Effector memory CD4-positive, alpha-beta T cell (primary cell): ENCODE results near the gene KIF1B.

Source experiments
- DNase-seq, 3 donors: peaks; one replicate each; pipeline ENCODE4 v3.0.0-alpha.2; 2020
- H3K27ac ChIP-seq: 2 replicates; pipeline ENCODE4 v1.7.0; 2013; ENCODE audit warnings: mild to moderate bottlenecking, low read length, moderate library complexity; ENCODE audit not compliant: insufficient read depth, poor library complexity, severe bottlenecking
- H3K27me3 ChIP-seq: replicated peaks from 2 replicates; pipeline ENCODE4 v1.7.0; 2013; ENCODE audit warnings: mild to moderate bottlenecking, low read length; ENCODE audit not compliant: insufficient read depth, control insufficient read depth, poor library complexity, severe bottlenecking
- H3K36me3 ChIP-seq: 2 replicates; pipeline ENCODE4 v1.7.0; 2013; ENCODE audit warnings: mild to moderate bottlenecking, low read length, moderate library complexity; ENCODE audit not compliant: control insufficient read depth, insufficient read depth
- H3K4me1 ChIP-seq: 2 replicates; pipeline ENCODE4 v1.7.0; 2013; ENCODE audit warnings: low read length, mild to moderate bottlenecking; ENCODE audit not compliant: control insufficient read depth, insufficient read depth, poor library complexity, severe bottlenecking
- H3K4me3 ChIP-seq: 2 replicates; pipeline ENCODE4 v1.7.0; 2013; ENCODE audit warnings: low read length, low read depth, mild to moderate bottlenecking; ENCODE audit not compliant: insufficient read depth, poor library complexity, severe bottlenecking
- H3K9me3 ChIP-seq: 2 replicates; pipeline ENCODE4 v1.7.0; 2013; ENCODE audit warnings: mild to moderate bottlenecking, low read length, moderate library complexity; ENCODE audit not compliant: control insufficient read depth
- total RNA-seq, 3 donors: gene quantifications; one replicate each; lab custom pipeline; 2026; lab: John Stamatoyannopoulos, UW

Gene KIF1B
- 33.7 to 48.0 (median 41.7) reads per million in 3 donors for total RNA-seq

DNA sequence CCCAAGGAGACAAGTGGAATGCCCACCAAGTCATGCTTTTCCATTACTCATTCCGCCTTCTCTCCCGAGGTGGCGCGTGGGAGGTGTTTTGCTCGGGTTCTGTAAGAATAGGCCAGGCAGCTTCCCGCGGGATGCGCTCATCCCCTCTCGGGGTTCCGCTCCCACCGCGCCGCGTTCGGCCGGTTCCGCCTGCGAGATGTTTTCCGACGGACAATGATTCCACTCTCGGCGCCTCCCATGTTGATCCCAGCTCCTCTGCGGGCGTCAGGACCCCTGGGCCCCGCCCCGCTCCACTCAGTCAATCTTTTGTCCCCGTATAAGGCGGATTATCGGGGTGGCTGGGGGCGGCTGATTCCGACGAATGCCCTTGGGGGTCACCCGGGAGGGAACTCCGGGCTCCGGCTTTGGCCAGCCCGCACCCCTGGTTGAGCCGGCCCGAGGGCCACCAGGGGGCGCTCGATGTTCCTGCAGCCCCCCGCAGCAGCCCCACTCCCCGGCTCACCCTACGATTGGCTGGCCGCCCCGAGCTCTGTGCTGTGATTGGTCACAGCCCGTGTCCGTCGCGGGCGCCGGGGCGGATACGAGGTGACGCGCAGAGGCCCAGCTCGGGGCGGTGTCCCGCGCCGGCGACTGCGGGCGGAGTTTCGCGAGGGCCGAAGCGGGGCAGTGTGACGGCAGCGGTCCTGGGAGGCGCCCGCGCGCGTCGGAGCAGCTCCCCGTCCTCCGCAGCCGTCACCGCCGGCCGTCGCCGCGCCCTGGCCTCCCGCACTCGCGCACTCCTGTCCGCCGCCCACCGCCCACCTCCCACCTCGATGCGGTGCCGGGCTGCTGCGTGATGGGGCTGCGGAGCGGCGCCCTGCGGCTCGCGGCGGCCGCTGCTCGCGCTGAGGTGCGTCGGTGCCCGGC, at the start of gene KIF1B:
TSS of gene KIF1B (plus strand) at position 666 of the 906 bp plus-strand sequence. CDS start 21,759 bp downstream, outside the sequence.
- Histone ChIP-seq H3K4me3 (peak within 1 kb of the TSS; percentile 70), H3K9me3 (no peaks in the 10 kb centered on the region), H3K27me3 (no peaks in the 10 kb centered on the region), H3K4me1 (peaks cover 13% of the 10 kb centered on the region), H3K36me3 (no peaks in the 10 kb centered on the region), H3K27ac (peak within 1 kb of the TSS; percentile 48)
- peak; percentile 93 to 95 (median 94) for DNase-seq

- Histone ChIP-seq H3K27ac (no peak overlapping the region), H3K9me3 (no peaks in the 10 kb centered on the region), H3K36me3 (peaks cover 17% of the 10 kb centered on the region), H3K27me3 (no peaks in the 10 kb centered on the region), H3K4me1 (no peaks in the 10 kb centered on the region), H3K4me3 (no peak overlapping the region)
- DNase-seq = no peak
Measured at GRCh38 chr1:10160907-10161490, 49.4 kb upstream of the KIF1B start.

- Histone ChIP-seq H3K4me3 (no peak overlapping the region), H3K9me3 (no peaks in the 10 kb centered on the region), H3K36me3 (peaks cover 23% of the 10 kb centered on the region), H3K27me3 (no peaks in the 10 kb centered on the region), H3K27ac (no peak overlapping the region), H3K4me1 (no peaks in the 10 kb centered on the region)
- DNase-seq = no peak
Measured at GRCh38 chr1:10161541-10162290, 48.7 kb upstream of the KIF1B start.

- no peak overlapping the region for H3K27ac ChIP-seq
- H3K4me1 ChIP-seq = no peaks in the 10 kb centered on the region
- no peaks in the 10 kb centered on the region for H3K9me3 ChIP-seq
- H3K36me3 ChIP-seq = peaks cover 43% of the 10 kb centered on the region
- H3K4me3 ChIP-seq = no peak overlapping the region
- no peak for DNase-seq
- no peaks in the 10 kb centered on the region for H3K27me3 ChIP-seq
Measured at GRCh38 chr1:10168912-10169514, 41.4 kb upstream of the KIF1B start.

- H3K27me3 ChIP-seq = no peaks in the 10 kb centered on the region
- H3K36me3 ChIP-seq = peaks cover 39% of the 10 kb centered on the region
- no peaks in the 10 kb centered on the region for H3K9me3 ChIP-seq
- no peaks in the 10 kb centered on the region for H3K4me1 ChIP-seq
- no peak overlapping the region for H3K4me3 ChIP-seq
- no peak for DNase-seq
- H3K27ac ChIP-seq = no peak overlapping the region
Measured at GRCh38 chr1:10170239-10170574, 40.2 kb upstream of the KIF1B start.

DNA sequence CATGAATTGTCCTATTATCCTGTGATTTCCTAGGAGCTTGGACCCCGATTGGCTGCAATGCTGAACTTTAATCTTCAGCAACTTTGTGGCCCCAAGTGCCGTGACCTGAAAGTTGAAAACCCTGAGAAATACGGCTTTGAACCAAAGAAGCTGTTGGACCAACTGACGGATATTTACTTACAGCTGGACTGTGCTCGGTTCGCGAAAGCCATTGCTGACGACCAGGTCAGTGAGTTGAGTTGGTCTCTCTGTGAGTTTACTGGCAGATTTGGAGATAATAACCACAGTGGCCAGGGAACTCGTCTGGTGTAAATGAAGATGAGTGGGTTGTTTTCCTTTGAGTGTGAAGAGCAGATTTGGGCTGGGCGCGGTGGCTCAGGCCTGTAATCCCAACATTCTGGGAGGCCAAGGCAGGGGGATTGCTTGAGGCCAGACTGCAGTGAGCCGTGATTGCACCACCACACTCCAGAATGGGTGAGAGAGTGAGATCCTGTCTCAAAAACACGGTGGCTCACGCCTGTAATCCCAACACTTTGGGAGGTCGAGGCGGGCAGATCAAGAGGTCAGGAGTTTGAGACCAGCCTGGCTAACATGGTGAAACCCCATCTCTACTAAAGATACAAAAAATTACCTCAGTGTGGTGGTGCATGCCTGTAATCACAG, 39.1 kb upstream of the KIF1B start:
- Histone ChIP-seq H3K4me1 (no peaks in the 10 kb centered on the region), H3K27me3 (no peaks in the 10 kb centered on the region), H3K36me3 (peaks cover 29% of the 10 kb centered on the region), H3K9me3 (no peaks in the 10 kb centered on the region), H3K27ac (no peak overlapping the region), H3K4me3 (no peak overlapping the region)
- no peak for DNase-seq

GRCh38 chr1:10171995-10172669, 38.2 kb upstream of the KIF1B start:
- Histone ChIP-seq H3K9me3 (no peaks in the 10 kb centered on the region), H3K4me3 (no peak overlapping the region), H3K4me1 (no peaks in the 10 kb centered on the region), H3K27me3 (no peaks in the 10 kb centered on the region), H3K36me3 (peaks cover 26% of the 10 kb centered on the region), H3K27ac (no peak overlapping the region)
- no peak for DNase-seq

DNA sequence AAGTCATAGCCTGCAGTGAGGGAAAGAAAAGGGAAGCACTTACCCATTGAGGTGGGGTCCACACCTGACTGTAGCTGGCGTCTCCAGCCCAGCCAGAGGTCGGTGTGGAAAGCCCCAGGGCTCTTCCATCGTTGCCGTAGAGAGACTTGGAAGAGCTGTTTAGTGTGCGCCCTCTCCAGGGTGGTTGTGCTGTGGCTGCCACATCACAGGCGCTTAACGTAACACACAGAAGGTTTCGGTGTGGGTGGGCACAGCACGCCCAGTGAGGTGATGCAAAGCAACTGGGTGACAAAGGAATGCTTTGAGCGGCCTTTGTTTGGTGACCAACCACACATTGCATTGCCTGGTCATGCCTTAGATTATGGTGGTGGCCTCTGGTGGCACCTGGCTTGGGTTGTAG, 36.8 kb upstream of the KIF1B start:
- no peaks in the 10 kb centered on the region for H3K4me1 ChIP-seq
- no peaks in the 10 kb centered on the region for H3K27me3 ChIP-seq
- no peak overlapping the region for H3K4me3 ChIP-seq
- no peaks in the 10 kb centered on the region for H3K9me3 ChIP-seq
- H3K36me3 ChIP-seq = peaks cover 19% of the 10 kb centered on the region
- no peak overlapping the region for H3K27ac ChIP-seq
- DNase-seq = no peak

DNA sequence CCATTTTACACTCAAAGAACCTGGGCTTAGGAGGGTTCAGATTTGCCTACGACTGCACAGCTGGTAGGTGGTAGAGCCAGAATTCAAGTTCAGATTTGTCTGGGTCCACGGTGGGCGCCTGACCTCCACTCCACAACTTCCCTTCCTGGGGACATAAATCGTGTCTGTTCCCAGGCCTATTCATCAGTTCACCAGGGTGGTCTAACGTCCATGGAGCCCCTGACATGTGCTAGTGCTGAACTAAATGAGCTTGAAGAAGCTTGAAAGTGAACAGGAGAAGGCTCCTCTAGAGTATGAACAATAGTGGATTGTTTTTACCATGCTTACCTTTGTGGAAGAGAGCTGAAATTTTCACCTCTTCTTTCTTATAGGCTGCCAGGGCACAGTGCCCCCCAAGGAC, 32.5 kb upstream of the KIF1B start:
- Histone ChIP-seq H3K4me1 (no peaks in the 10 kb centered on the region), H3K36me3 (peaks cover 20% of the 10 kb centered on the region), H3K9me3 (no peaks in the 10 kb centered on the region), H3K27ac (no peak overlapping the region), H3K4me3 (no peak overlapping the region), H3K27me3 (no peaks in the 10 kb centered on the region)
- DNase-seq = no peak
